Hematopoietic multipotent progenitor cell treated with erythropoietin and hydrocortisone succinate and interleukin-3 and kit ligand, for 8 days (in vitro differentiated cells): ENCODE data around the gene CPNE5.
"Not testable (repeated sequence)": the region's sequence is repeated elsewhere in the genome, so short reads cannot be mapped to it uniquely, and the experiment has no call there.

ENCODE experiments used
- DNase-seq: peaks from one replicate; pipeline ENCODE4 v3.0.0-alpha.2; 2015

CPNE5 gene

GRCh38 chr6:36720251-36721141, 118.7 kb downstream of the CPNE5 start:
- DNase-seq = no peak

GRCh38 chr6:36719126-36719525, 120.1 kb downstream of the CPNE5 start:
- no peak for DNase-seq

- DNase-seq = no peak
Measured at GRCh38 chr6:36718560-36718959, 120.7 kb downstream of the CPNE5 start.

GRCh38 chr6:36717871-36718540, 121.2 kb downstream of the CPNE5 start:
- no peak for DNase-seq

GRCh38 chr6:36717231-36717825, 121.9 kb downstream of the CPNE5 start:
- DNase-seq = no peak

GRCh38 chr6:36716476-36717093, 122.7 kb downstream of the CPNE5 start:
- no peak for DNase-seq

- DNase-seq = no peak
Measured at GRCh38 chr6:36715469-36715868, 123.8 kb downstream of the CPNE5 start.

GRCh38 chr6:36714511-36714910, 124.7 kb downstream of the CPNE5 start:
- DNase-seq = no peak

GRCh38 chr6:36713846-36714245, 125.4 kb downstream of the CPNE5 start:
- no peak for DNase-seq

GRCh38 chr6:36712816-36713215, 126.4 kb downstream of the CPNE5 start:
- no peak for DNase-seq

- no peak for DNase-seq
Measured at GRCh38 chr6:36706339-36706738, 132.9 kb downstream of the CPNE5 start.

GRCh38 chr6:36704961-36705577, 134.2 kb downstream of the CPNE5 start:
- DNase-seq = not testable (repeated sequence)

GRCh38 chr6:36703982-36704381, 135.3 kb downstream of the CPNE5 start:
- no peak for DNase-seq

GRCh38 chr6:36703081-36703606, 136.1 kb downstream of the CPNE5 start:
- DNase-seq = no peak

GRCh38 chr6:36702656-36703055, 136.6 kb downstream of the CPNE5 start:
- no peak for DNase-seq

- DNase-seq = peak; percentile 8
Measured at GRCh38 chr6:36701401-36701991, 137.7 kb downstream of the CPNE5 start.

- no peak for DNase-seq
Measured at GRCh38 chr6:36700831-36701230, 138.4 kb downstream of the CPNE5 start.

GRCh38 chr6:36700071-36700812, 139.0 kb downstream of the CPNE5 start:
- DNase-seq = no peak

GRCh38 chr6:36699348-36699747, 139.9 kb downstream of the CPNE5 start:
- DNase-seq = no peak

GRCh38 chr6:36698871-36699271, 140.4 kb downstream of the CPNE5 start:
- DNase-seq = no peak

- no peak for DNase-seq
Measured at GRCh38 chr6:36698196-36698595, 141.0 kb downstream of the CPNE5 start.
